GM12878 (cell line): Measurements from ENCODE around the gene ABCC2. TPM values are rescaled to one million over a fixed set of nuclear protein-coding genes. Genes with fewer than 3 reads are reported as not detected.

Experiments used
- ATAC-seq: fragments of 200-7000 bp; cut with Tn5 transposase; 3 replicates; pipeline ENCODE4 v1.9.1; 2020; ENCODE audit warnings: mild to moderate bottlenecking, moderate library complexity
- BruUV-seq: library from RNA; stranded (reverse); fragments of 400-500 nt; replicated peaks from 2 replicates; lab custom pipeline; 2021; lab: Mats Ljungman, UMichigan
- CTCF ChIA-PET: fragments of 300-600 bp; sonication (Branson Sonifier 250); formaldehyde crosslinking; extraction: SDS; loops from one replicate; lab custom pipeline; 2021; ENCODE audit warnings: inconsistent platforms; lab: Yijun Ruan, JAX
- POLR2A ChIA-PET: fragments of 350-600 bp; formaldehyde crosslinking; extraction: SDS; loops from one replicate; lab custom pipeline; 2021; ENCODE audit warnings: inconsistent platforms; lab: Charles Lee
- RAD21 ChIA-PET: fragments of 300-600 bp; sonication (Branson Sonifier 250); formaldehyde crosslinking; loops from one replicate; lab custom pipeline; 2023; ENCODE audit warnings: antibody characterized with exemption; ENCODE audit not compliant: unreplicated experiment; lab: Charles Lee
- SMC1A ChIA-PET: fragments of 300-600 bp; sonication (Branson Sonifier 250); formaldehyde crosslinking; loops from one replicate; lab custom pipeline; 2023; ENCODE audit not compliant: unreplicated experiment, uncharacterized antibody; lab: Charles Lee
- DNase-seq: peaks from one replicate; pipeline ENCODE4 v3.0.0-alpha.2; 2011; ENCODE audit warnings: low read depth, low spot score
- FAIRE-seq: peaks from 3 replicates; lab custom pipeline; 2011; peaks lifted over from hg19 to GRCh38; lab: Jason Lieb, UNC
- H2AFZ ChIP-seq: 2 replicates; pipeline ENCODE4 v1.6.0; 2011; ENCODE audit warnings: low read depth, low read length, control low read depth; ENCODE audit not compliant: control insufficient read depth
- H3K27ac ChIP-seq: 2 replicates; pipeline ENCODE4 v1.5.1; 2011; ENCODE audit warnings: control low read depth; ENCODE audit not compliant: control insufficient read depth, insufficient read depth
- H3K27me3 ChIP-seq, 2 experiments: replicated peaks in 1 of 2; 2 replicates each; pipeline versions ENCODE4 v1.6.0 to v1.6.1; 2011; ENCODE audit warnings: low read length in 1 of 2; ENCODE audit not compliant: control insufficient read depth in 2 of 2, insufficient read depth in 2 of 2
- H3K36me3 ChIP-seq, 2 experiments: 2 replicates each; pipeline ENCODE4 v1.5.1; 2011; ENCODE audit warnings: low read length in 1 of 2; ENCODE audit not compliant: control insufficient read depth in 2 of 2, insufficient read depth in 2 of 2
- H3K4me1 ChIP-seq: 2 replicates; pipeline ENCODE4 v1.6.1; 2011; ENCODE audit warnings: mild to moderate bottlenecking, low read length, moderate library complexity, mixed read lengths; ENCODE audit not compliant: control insufficient read depth, insufficient read depth
- H3K4me2 ChIP-seq: 2 replicates; pipeline ENCODE4 v1.6.0; 2011; ENCODE audit warnings: control low read depth; ENCODE audit not compliant: control insufficient read depth, insufficient read depth
- H3K4me3 ChIP-seq: fragments of 200-600 bp; sonication (generic); 2 replicates; pipeline ENCODE4 v1.5.1; 2016
- H3K79me2 ChIP-seq: 2 replicates; pipeline ENCODE4 v1.6.0; 2011; ENCODE audit warnings: low read length; ENCODE audit not compliant: control insufficient read depth, insufficient read depth
- H3K9ac ChIP-seq: 2 replicates; pipeline ENCODE4 v1.8.0; 2011; ENCODE audit warnings: low read length, control low read depth, mixed read lengths; ENCODE audit not compliant: control insufficient read depth, insufficient read depth
- H3K9me3 ChIP-seq: replicated peaks from 3 replicates; pipeline ENCODE4 v1.5.1; 2011; ENCODE audit warnings: mild to moderate bottlenecking, low read length; ENCODE audit not compliant: control insufficient read depth, insufficient read depth
- H4K20me1 ChIP-seq: 2 replicates; pipeline ENCODE4 v1.6.0; 2011; ENCODE audit not compliant: control insufficient read depth, insufficient read depth
- BCLAF1 ChIP-seq: fragments of 450-650 bp; IDR thresholded peaks from 2 replicates; pipeline ENCODE4 v1.6.1; 2017; ENCODE audit warnings: antibody characterized with exemption, mild to moderate bottlenecking, moderate library complexity
- SREBF1 ChIP-seq: IDR thresholded peaks from 2 replicates; pipeline ENCODE4 v1.6.1; 2012; ENCODE audit warnings: mild to moderate bottlenecking, low read length
- USF2 ChIP-seq: IDR thresholded peaks from 2 replicates; pipeline ENCODE4 v1.6.1; 2011; ENCODE audit warnings: low read depth, low read length, improper control_type of control experiment, borderline replicate concordance
- ZNF384 ChIP-seq: IDR thresholded peaks from 2 replicates; pipeline ENCODE4 v1.6.1; 2012; ENCODE audit warnings: low read depth, mild to moderate bottlenecking, low read length, improper control_type of control experiment, borderline replicate concordance
- in situ Hi-C: fragments of 300-500 bp; cut with MboI; formaldehyde crosslinking; loops from 9 replicates; pipeline ENCODE4 v1.14.3; 2018; ENCODE audit warnings: mixed read lengths
- intact Hi-C: fragments of 100-400 bp; cut with micrococcal nuclease; formaldehyde crosslinking; loops from one replicate; pipeline ENCODE4 v1.14.2; 2022; ENCODE audit not compliant: unreplicated experiment
- polyA plus RNA-seq, 11 experiments: library from polyadenylated mRNA; depleted of rRNA in 4 of 11; unstranded in 6 of 11; stranded (reverse) in 5 of 11; fragments of >200 nt; fragmentation: Nextera tagmentation in 4 of 11; fragmentation: Illumina TruSeq in 1 of 11; extraction: Ambion mirVana in 4 of 11; extraction: Trizol in 1 of 11; gene quantifications; 1 replicate in 1 of 11; 2 replicates in 10 of 11; pipeline versions ENCODE4 v1.2.1 to v1.2.3, GENCODE V29; 2011 to 2016; ENCODE audit warnings: inconsistent platforms in 2 of 11, missing spikeins in 2 of 11, low read depth in 1 of 11
- total RNA-seq, 4 experiments: library from RNA; depleted of rRNA in 3 of 4; stranded (reverse); fragments of >200 nt in 3 of 4; fragmentation: Illumina TruSeq in 1 of 4; extraction: Trizol in 1 of 4; gene quantifications; 2 replicates each; pipeline versions ENCODE4 v1.2.1 to v1.2.3, GENCODE V29; 2013 to 2021

ABCC2 gene
- total and polyA plus RNA-seq, 10 of the 15 experiments (the other 5 are each of a cell fraction or from before 2014, with no cell fraction given), result 0.02 to 0.95 (median 0.21) TPM

GRCh38 chr10:99808270-99808669 lies 25.8 kb downstream of the ABCC2 start:
- Histone ChIP-seq H3K4me2 (no peak overlapping the region), H2AFZ (no peak overlapping the region), H3K9ac (no peak overlapping the region), H3K4me3 (no peak overlapping the region), H3K27ac (no peak overlapping the region), H3K4me1 (no peaks in the 10 kb centered on the region), H4K20me1 (no peaks in the 10 kb centered on the region), H3K79me2 (no peaks in the 10 kb centered on the region), H3K9me3 (no peaks in the 10 kb centered on the region), H3K27me3 (no peaks in the 10 kb centered on the region), H3K36me3 (no peaks in the 10 kb centered on the region)
- RAD21 ChIA-PET, result no interaction called here
- POLR2A ChIA-PET, result no interaction called here
- intact Hi-C loops (no loop called here), in situ Hi-C loops (no loop called here)
- CTCF ChIA-PET, result no interaction called here
- no TSS peak for BruUV-seq
- no peak for ATAC-seq
- no peak for DNase-seq
- SMC1A ChIA-PET, result no interaction called here
- TF ChIP-seq BCLAF1 (no peak), USF2 (no peak), ZNF384 (no peak), SREBF1 (no peak)
- no peak for FAIRE-seq
